ENCODE data around the gene PRKCZ.
A peak's percentile ranks its signal among the peaks of the same experiment; 100 is the strongest.
"Not testable (repeated sequence)": the region's sequence is repeated elsewhere in the genome, so short reads cannot be mapped to it uniquely, and the experiment has no call there.

PRKCZ gene

DNA sequence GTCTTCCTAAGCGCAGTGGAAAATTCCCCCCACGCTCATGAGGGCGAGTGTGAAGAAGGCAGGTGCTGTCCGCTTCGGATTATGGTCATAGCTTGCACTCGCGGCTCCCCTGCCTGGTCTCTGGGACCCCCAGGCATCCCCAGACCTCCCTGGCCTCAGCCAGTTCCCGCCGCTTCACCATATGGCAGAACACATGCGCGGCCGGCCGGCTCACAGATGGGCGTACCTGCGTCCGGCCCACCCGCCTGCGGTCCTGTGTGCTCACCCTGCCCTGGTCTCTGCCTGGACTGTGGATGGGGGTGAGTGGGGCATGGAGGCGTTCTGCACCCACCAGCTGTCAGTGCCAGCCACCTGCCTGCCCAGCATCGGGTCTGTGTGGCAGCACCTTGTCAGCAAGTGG, 34.1 kb downstream of the PRKCZ start:
- no peak for DNase-seq

DNA sequence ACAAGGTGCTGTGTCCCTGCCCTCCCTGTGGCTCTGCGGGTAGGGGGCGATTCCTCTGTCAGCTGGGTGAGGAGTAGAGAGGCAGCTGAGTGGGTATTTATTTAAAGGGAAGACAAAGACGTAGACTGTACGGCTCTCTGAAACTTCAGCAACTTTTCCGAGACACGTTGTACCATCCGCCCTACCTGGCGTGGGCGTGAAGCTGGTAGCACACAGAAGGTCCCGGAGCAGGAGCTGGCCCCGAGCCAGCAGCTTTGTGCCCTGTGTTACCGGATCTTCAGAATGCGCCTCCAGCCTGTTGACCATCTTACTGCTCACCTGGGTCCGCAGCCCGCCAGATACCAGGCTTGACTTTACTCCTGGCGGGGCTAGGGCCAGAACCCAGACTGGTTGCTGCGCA, 34.9 kb downstream of the PRKCZ start:
- DNase-seq: peak in 17 of 56 donors; percentile 16 to 60 (median 44)

GRCh38 chr1:2086446-2087078, 36.4 kb downstream of the PRKCZ start:
- DNase-seq: peak in 7 of 56 donors; percentile 13 to 47 (median 21)

DNA sequence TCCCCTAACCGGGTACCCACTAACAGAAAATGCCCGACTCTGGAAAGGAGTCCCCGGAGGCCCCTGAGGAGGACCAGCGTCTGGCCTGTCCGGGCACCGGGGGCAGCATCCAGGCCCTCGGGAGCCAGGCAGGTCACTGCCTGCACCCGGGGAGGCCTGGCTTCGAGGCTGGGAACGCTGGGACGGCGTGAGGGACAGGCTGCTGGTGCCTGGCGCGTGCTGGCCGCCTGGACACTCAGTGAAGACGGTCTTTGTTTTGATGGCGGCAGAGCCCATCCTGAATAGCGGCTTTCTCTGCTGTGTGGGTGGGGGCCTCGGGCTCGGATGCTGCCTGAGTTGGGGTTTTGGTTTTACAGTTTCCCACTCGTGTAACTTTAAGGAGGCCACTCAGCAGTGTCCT, 37.6 kb downstream of the PRKCZ start:
- peak in 52 of 56 donors; percentile 14 to 87 (median 72) for DNase-seq

GRCh38 chr1:2088458-2088857, 38.2 kb downstream of the PRKCZ start:
- DNase-seq: peak in 19 of 56 donors; percentile 17 to 62 (median 38)

GRCh38 chr1:2089051-2089450, 38.8 kb downstream of the PRKCZ start:
- no peak for DNase-seq

- peak in 3 of 56 donors; percentile 14 to 34 (median 15) for DNase-seq
Observed at GRCh38 chr1:2090216-2090890, 40.1 kb downstream of the PRKCZ start.

- peak in 45 of 56 donors; percentile 17 to 82 (median 49) for DNase-seq
Observed at GRCh38 chr1:2091611-2092604, 41.7 kb downstream of the PRKCZ start.

DNA sequence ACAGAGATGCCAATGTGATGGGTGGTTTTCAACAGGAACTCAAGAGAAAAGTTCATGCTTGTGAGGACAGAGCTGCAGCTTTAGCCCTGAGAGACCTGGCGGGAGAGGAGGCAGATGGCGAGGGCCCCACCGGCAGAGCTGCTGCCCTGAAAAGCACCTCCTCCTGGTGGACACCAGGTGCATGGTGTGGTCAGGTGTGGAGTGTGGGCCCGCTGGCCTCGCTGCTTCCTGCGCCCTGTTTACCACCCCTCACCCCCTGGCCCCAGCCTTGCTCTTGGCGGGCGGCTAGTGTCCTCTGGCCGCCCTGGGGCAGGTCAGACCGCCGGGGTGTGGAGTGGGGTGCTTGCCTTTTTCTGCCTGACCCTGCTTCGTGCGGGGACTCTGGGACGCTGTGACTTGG, 42.8 kb downstream of the PRKCZ start:
- DNase-seq: no peak

GRCh38 chr1:2093636-2094035, 43.4 kb downstream of the PRKCZ start:
- DNase-seq: no peak

- DNase-seq: not testable (repeated sequence)
Observed at GRCh38 chr1:2094269-2095158, 44.3 kb downstream of the PRKCZ start.

DNA sequence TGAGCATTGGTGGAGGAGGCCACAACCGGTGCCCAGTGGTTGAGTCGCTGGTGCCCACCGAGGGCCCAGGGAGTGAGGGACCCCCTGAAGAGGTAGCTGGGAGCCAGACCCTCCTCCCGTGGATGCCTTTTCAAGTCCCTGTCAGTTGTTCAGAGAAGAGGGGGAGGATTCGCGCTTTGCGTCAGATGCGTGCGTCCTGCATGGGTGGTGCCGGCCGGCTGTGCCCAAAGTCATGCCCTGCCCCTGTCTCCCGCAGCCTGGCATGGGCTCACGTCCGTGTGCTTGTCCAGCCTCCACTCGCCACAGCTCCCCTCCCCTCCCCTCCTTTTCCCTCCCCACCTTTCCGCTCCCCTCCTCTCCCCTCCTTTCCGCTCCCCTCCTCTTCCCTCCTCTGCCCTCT, 45.2 kb downstream of the PRKCZ start:
- DNase-seq: no peak

DNA sequence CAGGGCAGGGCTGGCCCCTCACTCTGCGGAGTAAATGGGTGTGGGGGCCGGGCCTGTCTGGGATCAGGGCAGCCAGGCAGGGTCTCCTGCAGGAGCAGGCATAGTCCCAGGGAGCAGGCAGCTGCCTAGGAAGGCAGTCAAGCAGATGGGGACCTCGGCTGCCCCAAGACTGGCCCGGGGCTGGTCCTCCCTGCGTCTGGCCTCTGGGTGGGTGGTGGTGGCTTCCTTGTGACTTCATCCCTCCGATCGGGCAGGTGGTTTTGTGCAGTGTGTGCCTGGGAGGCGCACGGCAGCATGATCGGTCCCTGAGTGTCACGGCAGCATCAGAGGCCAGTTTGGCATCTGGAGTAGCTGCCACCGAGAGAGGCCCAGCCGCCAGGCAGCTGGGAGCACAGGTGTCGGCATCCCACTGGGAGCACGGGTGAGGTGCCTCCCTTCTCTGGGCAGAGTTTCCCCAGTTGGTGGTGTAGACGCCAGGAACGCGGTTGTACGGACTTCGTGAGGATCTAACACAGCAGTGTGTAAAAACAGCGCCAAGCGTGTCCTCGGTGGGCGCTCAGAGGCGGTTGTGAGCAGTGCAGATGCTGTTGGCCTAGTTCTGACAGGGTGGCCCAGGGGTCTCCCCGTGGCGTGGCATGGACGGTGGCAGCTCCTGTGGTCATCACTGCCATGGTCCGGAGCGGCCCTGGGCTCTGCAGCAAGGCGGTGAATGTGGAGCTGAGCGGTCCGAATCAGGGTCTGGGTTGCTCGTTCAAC, 45.9 kb downstream of the PRKCZ start:
- no peak for DNase-seq

DNA sequence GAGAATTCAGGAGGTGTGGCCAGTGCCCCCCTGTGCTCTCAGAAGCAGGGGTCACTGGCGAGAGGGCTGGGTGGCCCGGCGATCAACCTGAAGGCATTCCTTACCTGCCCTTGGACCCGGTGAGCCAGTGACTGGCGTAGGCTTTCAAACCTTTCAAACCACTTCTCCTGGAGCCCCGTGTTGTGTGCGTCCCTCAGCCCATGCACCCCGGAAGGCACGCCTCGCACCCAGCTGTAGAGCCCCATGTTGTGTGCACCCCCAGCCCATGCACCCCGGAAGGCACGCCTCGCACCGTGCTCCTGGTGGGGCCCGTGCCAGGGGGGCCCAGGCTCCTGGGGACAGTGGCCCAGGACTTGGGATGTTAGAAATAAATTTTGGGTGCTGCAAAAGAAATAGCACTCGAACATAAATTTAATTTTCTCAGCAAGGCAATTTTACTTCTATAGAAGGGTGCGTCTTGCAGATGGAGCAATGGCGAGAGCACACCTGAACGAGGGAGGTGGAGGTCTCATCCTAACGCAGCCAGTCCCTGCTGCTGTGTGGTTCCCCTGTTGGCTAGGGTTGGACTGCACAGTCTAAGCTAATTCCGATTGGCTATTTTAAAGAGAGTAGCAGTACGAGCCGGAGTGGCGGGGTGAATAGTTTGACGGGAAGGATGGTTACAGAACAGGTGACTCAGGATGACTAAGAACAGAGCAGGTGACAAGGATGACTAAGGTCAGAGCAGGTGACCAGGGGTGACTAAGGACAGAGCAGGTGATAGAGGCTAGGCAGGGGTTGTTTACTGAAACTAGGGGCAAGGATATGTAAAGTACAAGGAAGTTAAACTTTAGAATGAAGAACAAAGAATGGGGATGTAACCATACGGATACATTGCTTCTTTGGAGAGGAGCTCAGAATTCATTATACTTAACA, 47.4 kb downstream of the PRKCZ start:
- DNase-seq: peak in 2 of 56 donors; percentile 15 to 41

DNA sequence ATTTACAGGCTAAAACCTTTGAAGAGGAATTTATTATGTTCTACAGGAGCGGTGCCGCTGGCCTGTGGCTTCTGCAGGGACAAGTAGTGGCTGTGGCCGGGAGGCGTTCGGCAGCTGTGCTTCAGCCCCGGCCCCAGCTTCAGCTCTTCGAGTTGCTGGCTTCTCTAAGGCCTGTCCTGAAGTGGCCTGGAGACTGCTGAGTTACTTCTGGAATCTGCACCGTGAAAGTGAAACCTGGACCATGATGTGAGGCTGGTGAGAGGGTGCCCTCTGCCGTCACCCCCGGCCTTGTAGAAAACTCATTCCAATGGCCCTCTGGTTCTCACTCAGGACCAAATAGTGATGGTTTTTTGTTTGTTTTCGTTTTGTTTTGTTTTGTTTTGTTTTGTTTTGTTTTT, 48.1 kb downstream of the PRKCZ start:
- peak in 5 of 56 donors; percentile 24 to 50 (median 34) for DNase-seq

DNA sequence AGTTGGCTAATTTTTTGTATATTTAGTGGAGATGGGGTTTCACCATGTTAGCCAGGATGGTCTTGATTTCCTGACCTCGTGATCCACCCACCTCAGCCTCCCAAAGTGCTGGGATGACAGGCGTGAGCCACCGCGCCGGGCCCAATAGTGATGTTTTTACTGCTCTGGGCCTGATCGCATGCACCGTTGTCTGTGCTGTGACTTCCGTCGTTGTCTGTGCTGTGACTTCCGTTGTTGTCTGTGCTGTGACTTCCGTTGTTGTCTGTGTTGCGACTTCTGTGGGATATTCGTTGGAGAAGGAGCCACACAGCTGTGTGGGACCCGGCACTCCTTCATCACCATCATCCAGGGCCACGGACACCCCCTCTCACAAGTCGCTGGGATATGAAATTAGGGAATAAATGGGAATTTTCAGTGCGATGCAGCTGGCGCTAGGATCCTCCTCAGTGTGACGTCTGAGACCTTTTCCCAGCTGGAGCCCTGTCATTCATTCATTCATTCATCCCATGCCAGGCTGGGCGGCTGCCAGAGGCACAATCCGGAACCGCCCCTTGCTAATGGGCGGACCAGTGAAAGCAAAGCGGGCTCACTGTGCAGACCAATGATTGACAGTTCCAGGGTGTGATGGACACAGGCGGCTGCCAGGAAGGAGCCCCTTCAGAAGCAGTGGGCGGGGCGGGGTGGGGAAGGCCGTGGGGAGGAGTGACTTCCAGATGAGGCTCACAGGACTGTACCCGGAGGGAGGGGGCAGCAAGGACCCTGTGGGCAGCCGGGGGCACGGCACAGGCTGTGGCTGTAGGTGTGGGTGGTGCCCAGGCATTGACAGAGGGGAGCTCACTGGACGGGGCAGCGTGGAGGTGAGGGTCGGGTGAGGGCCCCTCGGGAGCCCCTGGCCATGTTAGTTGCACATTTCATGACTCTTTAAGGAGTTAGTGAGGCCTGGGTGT, 48.9 kb downstream of the PRKCZ start:
- DNase-seq: peak in 51 of 56 donors; percentile 20 to 92 (median 80)
